OCI-LY3 (cell line): ENCODE measurements around the gene CABP1.

Experiments used
- H2AFZ ChIP-seq: fragments of 200-600, 300-600 bp; shearing (Covaris generic); 2 replicates; pipeline ENCODE4 v1.6.0; 2014; ENCODE audit warnings: antibody characterized with exemption, low read depth, low read length
- H3K27ac ChIP-seq: fragments of 200-600, 300-600 bp; sonication (generic); 2 replicates; pipeline ENCODE4 v1.5.1; 2014; ENCODE audit warnings: mild to moderate bottlenecking, low read length, moderate library complexity, mixed read lengths
- H3K27me3 ChIP-seq: fragments of 200-600, 300-600 bp; sonication (generic); 2 replicates; pipeline ENCODE4 v1.6.1; 2014; ENCODE audit warnings: low read depth, low read length, mixed read lengths
- H3K36me3 ChIP-seq: fragments of 200-600, 300-600 bp; sonication (generic); replicated peaks from 2 replicates; pipeline ENCODE3; 2014; ENCODE audit warnings: low read depth, low read length, mixed read lengths
- H3K4me1 ChIP-seq: fragments of 300-600, 200-600 bp; sonication (generic); 2 replicates; pipeline ENCODE4 v1.6.1; 2014; ENCODE audit warnings: low read length, mixed read lengths
- H3K4me2 ChIP-seq: fragments of 200-600, 300-600 bp; sonication (generic); 2 replicates; pipeline ENCODE4 v1.6.1; 2014; ENCODE audit warnings: low read length, mixed read lengths
- H3K4me3 ChIP-seq: fragments of 300-600, 200-600 bp; sonication (generic); 2 replicates; pipeline ENCODE4 v1.5.1; 2014; ENCODE audit warnings: antibody characterized with exemption, mild to moderate bottlenecking, low read length, moderate library complexity
- H3K79me2 ChIP-seq: fragments of 300-600, 200-600 bp; shearing (Covaris generic); 2 replicates; pipeline ENCODE4 v1.6.1; 2014; ENCODE audit warnings: mild to moderate bottlenecking, low read length, mixed read lengths
- H3K9ac ChIP-seq: fragments of 300-600, 200-600 bp; shearing (Covaris generic); 2 replicates; pipeline ENCODE4 v1.6.0; 2014; ENCODE audit warnings: mild to moderate bottlenecking, low read length, moderate library complexity
- H3K9me3 ChIP-seq: fragments of 200-600, 300-600 bp; shearing (Covaris generic); 2 replicates; pipeline ENCODE4 v1.6.1; 2014; ENCODE audit warnings: low read length, mixed read lengths; ENCODE audit not compliant: insufficient read depth
- H4K20me1 ChIP-seq: fragments of 200-600, 300-600 bp; sonication (generic); 2 replicates; pipeline ENCODE4 v1.6.1; 2016; ENCODE audit warnings: low read length, mixed read lengths; ENCODE audit not compliant: insufficient read depth
- CTCF ChIP-seq: fragments of 200-600, 300-600 bp; sonication (generic); IDR thresholded peaks from 2 replicates; pipeline ENCODE4 v1.5.1; 2014; ENCODE audit warnings: antibody characterized with exemption, low read length, low read depth
- EZH2phosphoT487 ChIP-seq: fragments of 200-600 bp; shearing (Covaris generic); IDR thresholded peaks from 2 replicates; pipeline ENCODE4 v1.6.1; 2018; ENCODE audit warnings: antibody characterized with exemption, mixed run types, low read depth

Gene CABP1

GRCh38 chr12:120687578-120688289, 47.3 kb downstream of the CABP1 start:
- peaks cover 14% of the 10 kb centered on the region for H3K36me3 ChIP-seq
- peak overlapping the region; percentile 92 for H3K9ac ChIP-seq
- TF ChIP-seq EZH2phosphoT487 (no peak), CTCF (peak; percentile 8; the same call in 1 of the 2 replicates)
- H3K4me2 ChIP-seq: peak overlapping the region; percentile 95
- H3K9me3 ChIP-seq: no peaks in the 10 kb centered on the region
- H3K27me3 ChIP-seq: no peaks in the 10 kb centered on the region
- H4K20me1 ChIP-seq: peaks cover 45% of the 10 kb centered on the region
- peak overlapping the region; percentile 55 for H3K27ac ChIP-seq
- peak overlapping the region; percentile 98 for H3K4me3 ChIP-seq
- H3K4me1 ChIP-seq: peaks cover 45% of the 10 kb centered on the region
- peaks cover 58% of the 10 kb centered on the region for H3K79me2 ChIP-seq
- no peak overlapping the region for H2AFZ ChIP-seq

GRCh38 chr12:120688527-120689071, 48.2 kb downstream of the CABP1 start:
- TF ChIP-seq CTCF: no peak
- no peak for TF ChIP-seq EZH2phosphoT487
- peak overlapping the region; percentile 92 for H3K9ac ChIP-seq
- peaks cover 50% of the 10 kb centered on the region for H4K20me1 ChIP-seq
- peak overlapping the region; percentile 95 for H3K4me2 ChIP-seq
- H2AFZ ChIP-seq: no peak overlapping the region
- H3K9me3 ChIP-seq: no peaks in the 10 kb centered on the region
- H3K4me1 ChIP-seq: peaks cover 37% of the 10 kb centered on the region
- H3K27me3 ChIP-seq: no peaks in the 10 kb centered on the region
- peaks cover 66% of the 10 kb centered on the region for H3K79me2 ChIP-seq
- H3K36me3 ChIP-seq: peaks cover 21% of the 10 kb centered on the region
- no peak overlapping the region for H3K27ac ChIP-seq
- peak overlapping the region; percentile 98 for H3K4me3 ChIP-seq

- H3K36me3 ChIP-seq: peaks cover 29% of the 10 kb centered on the region
- peaks cover 76% of the 10 kb centered on the region for H3K79me2 ChIP-seq
- H3K4me1 ChIP-seq: peaks cover 30% of the 10 kb centered on the region
- no peak overlapping the region for H2AFZ ChIP-seq
- peak overlapping the region; percentile 95 for H3K4me2 ChIP-seq
- no peak overlapping the region for H3K27ac ChIP-seq
- H3K9ac ChIP-seq: no peak overlapping the region
- peaks cover 58% of the 10 kb centered on the region for H4K20me1 ChIP-seq
- peak overlapping the region; percentile 98; the same call in 1 of the 2 replicates for H3K4me3 ChIP-seq
- no peaks in the 10 kb centered on the region for H3K27me3 ChIP-seq
- no peak for TF ChIP-seq EZH2phosphoT487
- H3K9me3 ChIP-seq: no peaks in the 10 kb centered on the region
Observed at GRCh38 chr12:120689397-120690082, 49.1 kb downstream of the CABP1 start.

GRCh38 chr12:120690083-120690450, 49.6 kb downstream of the CABP1 start:
- Histone ChIP-seq H3K79me2 (peaks cover 79% of the 10 kb centered on the region), H2AFZ (no peak overlapping the region), H4K20me1 (peaks cover 60% of the 10 kb centered on the region), H3K4me1 (peaks cover 25% of the 10 kb centered on the region), H3K27ac (no peak overlapping the region), H3K36me3 (peaks cover 35% of the 10 kb centered on the region), H3K9me3 (no peaks in the 10 kb centered on the region), H3K4me3 (no peak overlapping the region), H3K9ac (no peak overlapping the region), H3K4me2 (no peak overlapping the region), H3K27me3 (no peaks in the 10 kb centered on the region)
- no peak for TF ChIP-seq EZH2phosphoT487
- no peak for TF ChIP-seq CTCF
